ENCODE measurements around the gene KCNB1.

DNA sequence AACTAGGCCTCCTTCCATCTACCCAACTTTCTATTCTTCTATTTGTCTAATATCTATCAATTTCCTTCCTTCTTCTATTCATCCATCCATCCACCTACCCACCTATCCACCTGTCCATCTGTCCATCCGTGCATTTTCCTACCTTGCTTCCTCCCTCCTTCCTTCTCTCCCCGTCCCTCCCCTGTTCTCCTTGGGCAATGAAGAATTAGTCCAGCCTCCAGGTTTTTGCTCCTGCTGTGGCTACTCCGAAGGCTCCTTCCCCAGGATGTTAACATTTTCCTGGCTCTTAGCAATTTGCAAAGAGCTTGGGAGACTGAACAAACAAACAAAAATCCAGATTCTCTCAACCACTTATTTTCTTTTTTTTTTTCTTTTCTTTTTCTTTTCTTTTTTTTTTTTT is 81.6 kb downstream of the KCNB1 start:
- TF ChIP-seq CTCF (IDR thresholded peaks at IDR 0.05; ENCODE audit: poor library complexity, severe bottlenecking) (no peak), EZH2 (IDR thresholded peaks at IDR 0.05; ENCODE audit: borderline replicate concordance, insufficient read depth, low read length, poor library complexity, severe bottlenecking) (no peak), SMC3 (conservative IDR thresholded peaks at IDR 0.05; ENCODE audit: poor library complexity) (no peak)
